Coronary artery (tissue), 2 donors: Measurements from ENCODE around the gene TP53INP2.
A peak's percentile ranks its signal among the peaks of the same experiment; 100 is the strongest.

ENCODE experiments used
- DNase-seq: peaks from one replicate; pipeline ENCODE4 v3.0.0-alpha.2; 2017; ENCODE audit warnings: low spot score
- H3K27ac ChIP-seq, 2 donors: fragments of 200-600 bp; sonication (generic); one replicate each; pipeline ENCODE4 v1.5.1; 2016 to 2019
- H3K4me3 ChIP-seq: fragments of 200-600 bp; sonication (generic); 2 replicates; pipeline ENCODE4 v1.5.1; 2016; ENCODE audit warnings: mild to moderate bottlenecking, moderate library complexity
- CTCF ChIP-seq: fragments of 200-600 bp; sonication (generic); IDR thresholded peaks from one replicate; pipeline ENCODE4 v1.5.1; 2019; ENCODE audit warnings: antibody characterized with exemption

The TP53INP2 gene

DNA sequence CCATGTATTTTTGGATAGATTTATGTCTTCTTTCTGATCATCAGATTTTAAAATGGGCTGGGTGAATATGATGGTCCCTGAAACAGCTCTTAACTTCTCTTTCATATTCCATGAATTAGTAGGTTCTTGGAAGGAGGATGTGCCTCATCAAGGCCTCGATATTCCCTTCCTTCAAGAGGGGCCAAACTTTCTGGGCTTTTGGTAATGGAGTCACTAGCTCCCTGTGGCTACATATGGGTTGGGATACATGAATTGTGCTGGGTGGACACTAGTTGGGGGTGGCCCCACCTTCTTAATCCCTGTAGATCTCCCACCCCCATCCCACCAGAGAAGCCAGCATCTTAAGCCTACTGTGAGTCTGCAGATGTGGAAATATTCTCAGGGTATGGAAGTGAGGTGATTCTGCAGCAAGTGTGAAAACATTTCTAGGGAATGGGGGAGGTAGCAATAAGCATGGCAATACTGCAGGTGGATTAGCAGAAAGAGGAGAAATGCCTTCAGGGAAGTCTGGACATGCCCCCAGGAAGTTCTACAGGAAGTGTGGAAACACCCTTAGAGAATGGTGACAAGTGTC, 2.2 kb downstream of the TP53INP2 start:
- no peak for TF ChIP-seq CTCF
- no peak for DNase-seq
- no peak overlapping the region for H3K4me3 ChIP-seq
- H3K27ac ChIP-seq, result peak overlapping the region; percentile 100

GRCh38 chr20:34706912-34707784, 3.0 kb downstream of the TP53INP2 start:
- H3K4me3 ChIP-seq, result no peak overlapping the region
- TF ChIP-seq CTCF, result no peak
- no peak for DNase-seq
- H3K27ac ChIP-seq, result peak overlapping the region; percentile 22 to 100

DNA sequence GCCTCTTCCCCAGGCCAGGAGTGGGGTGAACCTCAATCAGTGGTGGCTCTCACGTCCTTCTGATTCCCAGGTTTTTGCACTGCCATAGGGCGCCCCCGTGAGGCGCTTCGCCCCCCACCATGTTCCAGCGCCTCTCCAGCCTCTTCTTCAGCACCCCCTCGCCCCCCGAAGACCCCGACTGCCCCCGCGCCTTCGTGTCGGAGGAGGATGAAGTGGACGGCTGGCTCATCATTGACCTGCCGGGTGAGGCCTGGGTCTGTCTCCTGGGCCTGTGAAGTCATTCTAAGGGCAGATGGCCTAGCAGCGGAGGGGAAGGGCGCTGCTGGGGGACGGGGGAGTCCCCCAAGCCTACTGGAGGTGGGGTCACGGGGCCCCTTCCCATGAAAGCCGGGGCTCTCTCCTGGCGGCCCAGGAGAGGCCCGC, 4.5 kb downstream of the TP53INP2 start:
- peak overlapping the region; percentile 64 to 94 for H3K27ac ChIP-seq
- peak overlapping the region; percentile 79 for H3K4me3 ChIP-seq
- TF ChIP-seq CTCF, result peak; percentile 31
- DNase-seq, result no peak

DNA sequence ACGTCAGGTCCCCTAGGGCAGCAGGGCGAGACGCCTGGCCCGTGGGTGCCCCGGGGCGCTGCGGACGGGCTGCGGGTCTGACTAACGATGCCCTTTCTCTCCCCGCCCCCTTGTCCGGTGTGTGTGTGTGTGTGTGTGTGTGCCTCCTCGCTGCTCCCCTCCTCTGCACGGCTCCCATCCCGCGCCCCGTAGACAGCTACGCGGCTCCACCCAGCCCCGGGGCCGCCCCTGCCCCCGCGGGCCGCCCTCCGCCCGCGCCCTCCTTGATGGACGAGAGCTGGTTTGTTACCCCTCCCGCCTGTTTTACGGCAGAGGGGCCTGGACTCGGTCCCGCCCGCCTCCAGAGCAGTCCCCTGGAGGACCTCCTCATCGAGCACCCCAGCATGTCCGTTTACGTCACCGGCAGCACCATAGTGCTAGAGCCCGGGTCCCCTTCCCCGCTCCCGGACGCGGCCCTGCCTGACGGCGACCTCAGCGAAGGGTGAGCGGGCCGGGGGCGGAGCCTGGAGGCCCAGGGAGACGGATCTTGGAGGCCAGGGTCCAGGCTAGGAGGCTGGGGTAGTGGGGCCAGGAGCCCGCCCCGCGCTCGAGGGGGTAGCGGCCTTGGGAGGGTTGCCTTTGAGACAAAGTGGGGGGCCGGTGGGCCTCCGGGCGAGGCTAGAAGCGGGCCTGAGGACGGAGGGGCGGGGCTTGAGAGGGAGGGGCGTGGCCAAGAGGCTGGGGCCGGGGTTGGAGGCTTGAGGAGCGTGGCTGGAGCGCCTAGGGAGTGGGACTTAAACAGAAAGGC, 5.1 kb downstream of the TP53INP2 start:
- peak; percentile 88 for DNase-seq
- Histone ChIP-seq H3K27ac (peak overlapping the region; percentile 64 to 94), H3K4me3 (peak overlapping the region; percentile 79)
- TF ChIP-seq CTCF, result no peak

GRCh38 chr20:34709831-34710567, 5.9 kb downstream of the TP53INP2 start:
- Histone ChIP-seq H3K27ac (peak overlapping the region; percentile 64 to 94), H3K4me3 (peak overlapping the region; percentile 79)
- peak; percentile 89 for DNase-seq
- no peak for TF ChIP-seq CTCF

DNA sequence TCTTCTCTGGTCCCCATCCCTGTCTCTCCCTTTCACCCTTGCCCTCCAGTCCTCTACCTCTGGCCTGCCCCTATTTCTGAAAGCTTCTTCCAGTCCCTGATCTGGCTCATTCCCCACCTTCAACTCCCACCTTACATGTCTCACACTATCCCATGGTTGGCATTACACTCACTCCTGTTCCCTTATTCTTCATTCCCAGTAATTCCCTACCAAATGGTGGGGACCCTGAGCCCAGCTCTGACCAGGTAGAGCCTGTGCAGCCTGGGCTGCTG, 6.4 kb downstream of the TP53INP2 start:
- Histone ChIP-seq H3K4me3 (peak overlapping the region; percentile 79), H3K27ac (peak overlapping the region in 1 of 2 donors; percentile 94)
- no peak for DNase-seq
- no peak for TF ChIP-seq CTCF
